Fibroblast of lung (primary cell): ENCODE measurements around the gene ALDH8A1. TPM values are rescaled to one million over a fixed set of nuclear protein-coding genes. Genes with fewer than 3 reads are reported as not detected.

Experiments used
- DNase-seq, 2 donors: peaks; one replicate each; pipeline versions ENCODE4 v3.0.0 to v3.0.0-alpha.2; 2010; ENCODE audit warnings: low read depth in 2 of 2
- H2AFZ ChIP-seq: 2 replicates; pipeline ENCODE4 v1.5.1; 2012; ENCODE audit warnings: low read length, control low read depth, inconsistent platforms
- H3K27ac ChIP-seq: 2 replicates; pipeline ENCODE4 v1.5.1; 2011; ENCODE audit warnings: low read length, control low read depth; ENCODE audit not compliant: insufficient read depth
- H3K27me3 ChIP-seq: 2 replicates; pipeline ENCODE4 v1.5.1; 2011; ENCODE audit warnings: mild to moderate bottlenecking, low read length; ENCODE audit not compliant: control insufficient read depth, insufficient read depth
- H3K36me3 ChIP-seq: 2 replicates; pipeline ENCODE4 v1.5.1; 2011; ENCODE audit warnings: low read length; ENCODE audit not compliant: control insufficient read depth, insufficient read depth
- H3K4me1 ChIP-seq: 2 replicates; pipeline ENCODE4 v1.5.1; 2011; ENCODE audit warnings: low read length; ENCODE audit not compliant: control insufficient read depth, insufficient read depth; ENCODE audit errors: extremely low read depth
- H3K4me2 ChIP-seq: 2 replicates; pipeline ENCODE4 v1.5.1; 2011; ENCODE audit warnings: low read length, control low read depth; ENCODE audit not compliant: insufficient read depth; ENCODE audit errors: extremely low read depth
- H3K4me3 ChIP-seq, 4 experiments: fragments of 200-600 bp in 1 of 4; sonication (generic) in 1 of 4; replicated peaks in 1 of 4; 2 replicates each; pipeline ENCODE4 v1.5.1; 2011 to 2016; ENCODE audit warnings: low read length in 4 of 4, low read depth in 3 of 4, mild to moderate bottlenecking in 3 of 4, control low read depth in 2 of 4, inconsistent platforms in 1 of 4, mixed read lengths in 1 of 4; ENCODE audit not compliant: insufficient read depth in 1 of 4; ENCODE audit errors: control extremely low read depth in 1 of 4
- H3K79me2 ChIP-seq: 2 replicates; pipeline ENCODE4 v1.5.1; 2012; ENCODE audit warnings: mild to moderate bottlenecking, low read length, inconsistent platforms; ENCODE audit not compliant: control insufficient read depth, insufficient read depth
- H3K9ac ChIP-seq: 2 replicates; pipeline ENCODE4 v1.5.1; 2011; ENCODE audit warnings: mild to moderate bottlenecking, low read length, control low read depth; ENCODE audit not compliant: insufficient read depth
- H3K9me3 ChIP-seq: 2 replicates; pipeline ENCODE4 v1.5.1; 2012; ENCODE audit warnings: low read depth, low read length; ENCODE audit not compliant: control insufficient read depth, insufficient read depth
- H4K20me1 ChIP-seq: 2 replicates; pipeline ENCODE4 v1.5.1; 2011; ENCODE audit warnings: low read length; ENCODE audit not compliant: control insufficient read depth, insufficient read depth; ENCODE audit errors: extremely low read depth
- EZH2 ChIP-seq: IDR thresholded peaks from 2 replicates; pipeline ENCODE4 v1.5.1; 2012; ENCODE audit warnings: low read length, control low read depth, mild to moderate bottlenecking; ENCODE audit errors: missing control alignments
- polyA plus RNA-seq, 2 donors: library from polyadenylated mRNA; depleted of rRNA in 1 of 2; stranded (reverse) in 1 of 2; unstranded in 1 of 2; fragments of >200 nt; gene quantifications; 2 replicates each; pipeline ENCODE4 v1.2.1, GENCODE V29; 2011 to 2012; ENCODE audit warnings: missing spikeins in 1 of 2
- total RNA-seq: library from RNA; depleted of rRNA; stranded (reverse); fragments of >200 nt; gene quantifications from 2 replicates; pipeline ENCODE4 v1.2.1, GENCODE V29; 2014
- TF ChIP-seq, protein P1 (sequence below), 2 donors: IDR thresholded peaks in 1 of 2; conservative IDR thresholded peaks in 1 of 2; 1 replicate in 1 of 2; 2 replicates in 1 of 2; pipeline ENCODE4 v1.5.1; 2011 to 2012; ENCODE audit warnings: low read length in 2 of 2, control low read depth in 1 of 2, inconsistent platforms in 1 of 2, low read depth in 1 of 2, mild to moderate bottlenecking in 1 of 2

ALDH8A1 gene
- total and polyA plus RNA-seq, 2 donors (not counting 1 experiment from before 2014, with no cell fraction given) = 0.11 to 0.50 TPM

DNA sequence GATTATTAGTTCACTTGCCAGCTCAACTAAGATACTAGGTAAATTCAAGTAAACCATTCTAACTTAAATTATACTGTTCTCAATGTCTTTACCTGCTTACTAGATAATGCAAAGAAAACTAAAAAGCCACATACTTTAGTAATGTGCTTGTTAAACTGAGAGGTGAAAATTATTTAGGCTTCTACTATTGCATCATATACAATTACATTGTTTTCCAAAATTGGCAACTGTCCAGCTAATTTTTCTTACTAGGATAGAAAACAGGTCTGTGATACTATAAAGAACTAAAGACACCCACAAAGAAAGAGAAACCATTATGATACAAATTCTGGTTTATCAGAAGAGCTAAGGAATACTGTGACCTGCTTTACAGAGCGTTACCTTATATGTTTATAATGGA, 45.6 kb upstream of the ALDH8A1 start:
- Histone ChIP-seq H3K9ac (no peak overlapping the region), H4K20me1 (no peaks in the 10 kb centered on the region), H3K9me3 (no peaks in the 10 kb centered on the region), H3K4me1 (no peaks in the 10 kb centered on the region), H3K79me2 (no peaks in the 10 kb centered on the region), H2AFZ (no peak overlapping the region), H3K27me3 (no peaks in the 10 kb centered on the region), H3K27ac (no peak overlapping the region), H3K4me3 (no peak overlapping the region), H3K4me2 (no peak overlapping the region), H3K36me3 (peaks cover 2% of the 10 kb centered on the region)
- no peak for DNase-seq
- no peak for TF ChIP-seq EZH2
- TF ChIP-seq, protein P1, sequence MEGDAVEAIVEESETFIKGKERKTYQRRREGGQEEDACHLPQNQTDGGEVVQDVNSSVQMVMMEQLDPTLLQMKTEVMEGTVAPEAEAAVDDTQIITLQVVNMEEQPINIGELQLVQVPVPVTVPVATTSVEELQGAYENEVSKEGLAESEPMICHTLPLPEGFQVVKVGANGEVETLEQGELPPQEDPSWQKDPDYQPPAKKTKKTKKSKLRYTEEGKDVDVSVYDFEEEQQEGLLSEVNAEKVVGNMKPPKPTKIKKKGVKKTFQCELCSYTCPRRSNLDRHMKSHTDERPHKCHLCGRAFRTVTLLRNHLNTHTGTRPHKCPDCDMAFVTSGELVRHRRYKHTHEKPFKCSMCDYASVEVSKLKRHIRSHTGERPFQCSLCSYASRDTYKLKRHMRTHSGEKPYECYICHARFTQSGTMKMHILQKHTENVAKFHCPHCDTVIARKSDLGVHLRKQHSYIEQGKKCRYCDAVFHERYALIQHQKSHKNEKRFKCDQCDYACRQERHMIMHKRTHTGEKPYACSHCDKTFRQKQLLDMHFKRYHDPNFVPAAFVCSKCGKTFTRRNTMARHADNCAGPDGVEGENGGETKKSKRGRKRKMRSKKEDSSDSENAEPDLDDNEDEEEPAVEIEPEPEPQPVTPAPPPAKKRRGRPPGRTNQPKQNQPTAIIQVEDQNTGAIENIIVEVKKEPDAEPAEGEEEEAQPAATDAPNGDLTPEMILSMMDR (conservative IDR thresholded peaks at IDR 0.05 in 1 of 2, IDR thresholded peaks at IDR 0.05 in 1 of 2; ENCODE audit: low read depth in 1 of 2, low read length in 2 of 2) = no peak

DNA sequence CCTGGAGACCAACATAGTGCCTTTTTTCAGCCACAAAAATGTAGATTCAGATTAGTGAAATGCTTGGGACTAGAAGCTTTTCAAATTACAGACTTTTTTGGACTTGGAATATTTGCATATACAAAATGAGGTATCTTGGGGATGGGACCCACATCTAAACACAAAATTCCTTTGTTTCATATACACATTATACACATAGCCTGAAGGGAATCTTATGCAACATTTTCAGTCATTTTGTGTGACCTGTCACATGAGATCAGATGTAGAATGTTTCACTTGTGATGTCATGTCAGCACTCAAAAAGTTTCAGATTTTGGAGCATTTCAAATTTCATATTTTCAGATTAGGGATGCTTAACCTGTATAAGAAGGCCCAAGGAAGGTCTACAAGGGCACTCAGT, 44.5 kb upstream of the ALDH8A1 start:
- TF ChIP-seq, protein P1 (conservative IDR thresholded peaks at IDR 0.05 in 1 of 2, IDR thresholded peaks at IDR 0.05 in 1 of 2; ENCODE audit: low read depth in 1 of 2, low read length in 2 of 2) = no peak
- no peak for TF ChIP-seq EZH2
- Histone ChIP-seq H3K27ac (no peak overlapping the region), H4K20me1 (no peaks in the 10 kb centered on the region), H3K4me2 (no peak overlapping the region), H3K9me3 (no peaks in the 10 kb centered on the region), H3K79me2 (no peaks in the 10 kb centered on the region), H3K4me3 (no peak overlapping the region), H3K4me1 (no peaks in the 10 kb centered on the region), H3K9ac (no peak overlapping the region), H3K36me3 (peaks cover 2% of the 10 kb centered on the region), H3K27me3 (no peaks in the 10 kb centered on the region), H2AFZ (no peak overlapping the region)
- no peak for DNase-seq

DNA sequence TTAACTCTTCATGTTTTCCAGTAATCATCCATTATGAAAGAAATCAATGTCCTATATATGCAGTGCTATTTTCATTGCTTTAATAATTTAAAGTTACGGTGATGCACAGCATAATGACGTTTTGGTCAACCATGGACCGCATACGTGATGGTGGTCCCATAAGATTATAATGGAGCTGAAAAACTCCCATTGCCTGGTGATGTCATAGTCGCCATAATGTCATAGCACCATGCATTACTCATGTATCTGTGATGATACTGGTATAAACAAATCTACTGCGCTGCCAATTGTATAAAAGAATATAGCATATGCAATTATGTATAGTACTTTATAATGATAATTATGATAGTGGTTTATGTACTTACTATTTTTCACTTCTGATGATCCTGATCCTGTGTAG, 42.3 kb upstream of the ALDH8A1 start:
- no peak overlapping the region for H3K4me2 ChIP-seq
- peaks cover under 1% of the 10 kb centered on the region for H3K36me3 ChIP-seq
- no peaks in the 10 kb centered on the region for H3K4me1 ChIP-seq
- no peak for TF ChIP-seq EZH2
- TF ChIP-seq, protein P1 (conservative IDR thresholded peaks at IDR 0.05 in 1 of 2, IDR thresholded peaks at IDR 0.05 in 1 of 2; ENCODE audit: low read depth in 1 of 2, low read length in 2 of 2) = no peak
- H4K20me1 ChIP-seq = no peaks in the 10 kb centered on the region
- no peak overlapping the region for H3K4me3 ChIP-seq
- H3K9ac ChIP-seq = no peak overlapping the region
- no peaks in the 10 kb centered on the region for H3K9me3 ChIP-seq
- no peak for DNase-seq
- no peak overlapping the region for H2AFZ ChIP-seq
- no peaks in the 10 kb centered on the region for H3K27me3 ChIP-seq
- H3K79me2 ChIP-seq = no peaks in the 10 kb centered on the region
- H3K27ac ChIP-seq = no peak overlapping the region
